Measurements from ENCODE around the gene IFNAR1. TPM values are rescaled to one million over a fixed set of nuclear protein-coding genes. Genes with fewer than 3 reads are reported as not detected.

IFNAR1 gene
- total and polyA plus RNA-seq, 2 of the 4 experiments (the other 2 are of a cell fraction) = 7.8 to 9.9 TPM

GRCh38 chr21:33403786-33404585 is 79.2 kb downstream of the IFNAR1 start:
- ChIA-PET POLR2A (ENCODE audit: unreplicated experiment) (no interaction called here), CTCF (no interaction called here)
- H3K14ac ChIP-seq (replicated peaks; ENCODE audit: low read depth, low read length) = peak overlapping the region; percentile 93
- H3K4me3 ChIP-seq (ENCODE audit: insufficient read depth, low read depth, low read length) = peak overlapping the region; percentile 79
- peaks cover 4% of the 10 kb centered on the region; the same call in 1 of the 2 replicates for H3K36me3 ChIP-seq (ENCODE audit: control insufficient read depth, insufficient read depth, low read length)
- H4K20me1 ChIP-seq (ENCODE audit: insufficient read depth, low read length) = peaks cover 45% of the 10 kb centered on the region
- H3K79me1 ChIP-seq (ENCODE audit: low read depth in 1 of 2, low read length in 2 of 2) = peaks cover 9 to 41% of the 10 kb centered on the region in 2 experiments
- peak overlapping the region; percentile 78 for H3K27ac ChIP-seq (ENCODE audit: insufficient read depth, low read length)
- peak overlapping the region; percentile 85 for H3K4me2 ChIP-seq (ENCODE audit: low read depth, low read length)
- peak overlapping the region; percentile 55; the same call in 1 of the 2 replicates for H3K56ac ChIP-seq (ENCODE audit: extremely low read depth, insufficient read depth, low read length)
- peak overlapping the region; percentile 14; the same call in 1 of the 2 replicates for H3K18ac ChIP-seq (ENCODE audit: low read depth, low read length)
- peak overlapping the region; percentile 87 for H3K9ac ChIP-seq (ENCODE audit: low read depth, low read length)
- peak overlapping the region; percentile 93 for H3K23ac ChIP-seq (ENCODE audit: low read depth, low read length)
- H2BK20ac ChIP-seq (ENCODE audit: low read depth, low read length) = no peak overlapping the region
- peak overlapping the region; percentile 77 for H3K4ac ChIP-seq (ENCODE audit: low read depth, low read length)
- in situ Hi-C loops (cut with MboI; ENCODE audit: low sequenced_read_pairs) = no loop called here
- DNase-seq (peak; percentile 49), ATAC-seq (ENCODE audit: low read depth) (peak; percentile 55)
- intact Hi-C loops (cut with micrococcal nuclease) = loop anchor here (10.0 kb wide), 1 partner anchor 59 kb away; no protein-coding TSS in a partner anchor
- 1% methylated on average over 31 of the region's 47 CpGs; no CpG with 5 or more reads in 1 of the 2 experiments for WGBS, 2 experiments (ENCODE audit: extremely low coverage in 2 of 2, insufficient read length in 1 of 2)
- no peak overlapping the region; the same call in 2 of the 3 replicates for H2BK15ac ChIP-seq (ENCODE audit: low read depth, low read length)
- H3K9me1 ChIP-seq (ENCODE audit: insufficient read depth, low read length) = peaks cover 7% of the 10 kb centered on the region
- 0 out of 2 replicates have a peak, but pooled peaks have one; percentile 5 for TF ChIP-seq RAD21 (IDR thresholded peaks at IDR 0.05; ENCODE audit: low read length)
- 0 out of 2 replicates have a peak, but pooled peaks have one; percentile 20 for TF ChIP-seq CHD1 (IDR thresholded peaks at IDR 0.05; ENCODE audit: low read depth, low read length)
- no peak for TF ChIP-seq FOS (IDR thresholded peaks at IDR 0.05; ENCODE audit: low read depth, low read length)
- peak; percentile 52 for TF ChIP-seq POLR2A (IDR thresholded peaks at IDR 0.05; ENCODE audit: low read depth, low read length)
- peaks cover 7% of the 10 kb centered on the region for H3K4me1 ChIP-seq (ENCODE audit: control insufficient read depth, insufficient read depth, low read length)
- no peak overlapping the region; the same call in 1 of the 2 replicates for H4K5ac ChIP-seq (ENCODE audit: low read depth, low read length)
- H4K8ac ChIP-seq (ENCODE audit: low read depth in 2 of 2, low read length in 2 of 2) = peak overlapping the region; percentile 46 to 75; a peak in 3 of 4 replicates
- peak overlapping the region; percentile 97 for H2AK9ac ChIP-seq (replicated peaks; ENCODE audit: low read depth, low read length, poor library complexity)
- dilution Hi-C loops (cut with HindIII; ENCODE audit: low sequenced_read_pairs, unreplicated experiment) = no loop called here
- peak overlapping the region; percentile 70 for H2BK5ac ChIP-seq (ENCODE audit: low read depth, low read length, poor library complexity, severe bottlenecking)
- peak overlapping the region; percentile 46; the same call in 1 of the 2 replicates for H2BK120ac ChIP-seq (ENCODE audit: low read depth, low read length)
- peak overlapping the region; percentile 62 for H4K91ac ChIP-seq (ENCODE audit: insufficient read depth, low read depth, low read length)
- no peaks in the 10 kb centered on the region for H3K9me3 ChIP-seq (ENCODE audit: control insufficient read depth, insufficient read depth, low read length)
- no peaks in the 10 kb centered on the region for H3K27me3 ChIP-seq (ENCODE audit: control insufficient read depth, insufficient read depth, low read length)
- peak overlapping the region; percentile 98 for H2AK5ac ChIP-seq (ENCODE audit: low read depth, low read length)
- BruUV-seq (replicated peaks) = no TSS peak
- peak overlapping the region; percentile 91 for H2AFZ ChIP-seq (replicated peaks; ENCODE audit: low read length, poor library complexity)

Data from IMR-90 (cell line).